D341Med (cell line): ENCODE results near the gene ICE2.

Experiments used
- DNase-seq: peaks from one replicate; pipeline ENCODE4 v3.0.0; 2012; ENCODE audit warnings: low spot score

The ICE2 gene, protein sequence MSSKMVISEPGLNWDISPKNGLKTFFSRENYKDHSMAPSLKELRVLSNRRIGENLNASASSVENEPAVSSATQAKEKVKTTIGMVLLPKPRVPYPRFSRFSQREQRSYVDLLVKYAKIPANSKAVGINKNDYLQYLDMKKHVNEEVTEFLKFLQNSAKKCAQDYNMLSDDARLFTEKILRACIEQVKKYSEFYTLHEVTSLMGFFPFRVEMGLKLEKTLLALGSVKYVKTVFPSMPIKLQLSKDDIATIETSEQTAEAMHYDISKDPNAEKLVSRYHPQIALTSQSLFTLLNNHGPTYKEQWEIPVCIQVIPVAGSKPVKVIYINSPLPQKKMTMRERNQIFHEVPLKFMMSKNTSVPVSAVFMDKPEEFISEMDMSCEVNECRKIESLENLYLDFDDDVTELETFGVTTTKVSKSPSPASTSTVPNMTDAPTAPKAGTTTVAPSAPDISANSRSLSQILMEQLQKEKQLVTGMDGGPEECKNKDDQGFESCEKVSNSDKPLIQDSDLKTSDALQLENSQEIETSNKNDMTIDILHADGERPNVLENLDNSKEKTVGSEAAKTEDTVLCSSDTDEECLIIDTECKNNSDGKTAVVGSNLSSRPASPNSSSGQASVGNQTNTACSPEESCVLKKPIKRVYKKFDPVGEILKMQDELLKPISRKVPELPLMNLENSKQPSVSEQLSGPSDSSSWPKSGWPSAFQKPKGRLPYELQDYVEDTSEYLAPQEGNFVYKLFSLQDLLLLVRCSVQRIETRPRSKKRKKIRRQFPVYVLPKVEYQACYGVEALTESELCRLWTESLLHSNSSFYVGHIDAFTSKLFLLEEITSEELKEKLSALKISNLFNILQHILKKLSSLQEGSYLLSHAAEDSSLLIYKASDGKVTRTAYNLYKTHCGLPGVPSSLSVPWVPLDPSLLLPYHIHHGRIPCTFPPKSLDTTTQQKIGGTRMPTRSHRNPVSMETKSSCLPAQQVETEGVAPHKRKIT

DNA sequence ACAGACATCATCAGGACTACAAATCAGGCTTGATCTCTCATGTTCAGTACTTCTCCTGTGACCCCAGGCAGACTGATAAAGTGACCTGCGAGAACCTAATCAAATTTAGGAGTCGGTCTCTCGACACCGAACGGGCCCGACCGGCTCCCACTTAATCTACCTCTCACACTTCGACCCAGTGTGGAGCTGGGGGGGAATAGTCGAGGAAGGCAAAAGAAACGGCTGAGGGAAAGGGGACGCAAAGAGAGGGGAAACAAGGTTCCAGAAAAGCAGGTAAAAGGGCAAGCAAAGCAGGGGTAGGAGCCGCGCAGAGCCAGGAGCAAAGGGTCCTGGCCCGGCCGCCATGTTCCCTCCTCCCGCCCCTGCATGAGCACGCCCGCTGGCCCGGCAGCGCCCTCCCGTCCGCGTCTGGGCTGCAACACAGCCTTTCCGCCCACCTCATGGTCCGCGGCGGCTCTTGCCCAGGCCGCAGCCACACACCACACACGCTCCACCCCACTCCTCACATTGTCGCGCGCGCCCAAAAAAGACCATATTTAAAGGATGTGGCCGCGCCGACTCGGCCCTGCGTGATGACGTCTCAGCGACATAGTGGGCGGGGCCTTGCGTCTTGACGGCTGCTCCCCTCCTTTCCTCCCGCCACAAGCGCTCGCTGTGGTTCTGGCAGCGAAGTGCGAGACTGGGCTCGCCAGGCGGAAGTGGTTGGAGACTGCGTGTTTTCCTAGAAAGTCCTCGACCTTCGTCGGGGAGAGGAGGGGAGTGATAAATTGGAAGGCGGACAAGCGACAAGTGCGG is at the start of gene ICE2:
ICE2 (minus strand) TSS at position 577 of the 795 bp plus-strand sequence. CDS start 1,165 bp downstream, outside the sequence.
- DNase-seq: peak; percentile 96

DNA sequence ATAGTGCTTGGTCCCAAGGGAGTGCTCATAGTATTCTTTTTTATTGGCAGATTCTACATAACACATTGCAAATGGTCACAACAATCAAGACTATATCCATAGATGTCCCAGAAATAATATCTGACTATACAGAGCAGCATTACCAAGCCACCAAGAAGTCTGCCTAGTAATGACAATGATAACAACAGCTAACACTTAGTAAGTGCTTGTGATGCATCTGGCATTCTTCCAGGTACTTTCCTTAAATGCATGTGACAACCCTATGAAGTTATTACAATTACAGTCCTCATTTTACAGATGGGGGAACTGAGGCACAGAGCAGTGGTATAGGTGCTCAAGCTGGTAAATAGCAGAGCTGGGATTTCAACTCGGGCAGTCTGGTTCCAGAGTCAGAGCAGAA is 49.6 kb upstream of the ICE2 start:
- DNase-seq: no peak

DNA sequence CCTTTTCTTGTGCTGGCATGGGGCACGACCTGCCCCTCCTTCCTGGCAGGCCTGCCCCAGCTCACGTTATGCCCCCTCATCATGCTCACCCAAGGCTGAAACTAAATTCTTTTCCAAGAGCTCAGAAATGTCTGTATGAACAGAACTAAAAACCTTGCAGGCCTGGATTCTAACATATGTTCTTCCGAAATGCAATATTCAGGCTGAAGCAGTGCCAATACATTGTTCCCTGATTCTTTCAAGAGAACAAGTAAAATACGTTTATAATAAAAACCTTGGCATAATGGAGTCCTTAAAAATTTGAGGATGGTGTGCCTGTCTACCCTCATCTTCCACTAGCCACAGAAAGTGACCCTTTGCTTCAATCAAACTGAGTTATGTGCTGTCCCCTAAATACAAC is 48.5 kb upstream of the ICE2 start:
- no peak for DNase-seq

DNA sequence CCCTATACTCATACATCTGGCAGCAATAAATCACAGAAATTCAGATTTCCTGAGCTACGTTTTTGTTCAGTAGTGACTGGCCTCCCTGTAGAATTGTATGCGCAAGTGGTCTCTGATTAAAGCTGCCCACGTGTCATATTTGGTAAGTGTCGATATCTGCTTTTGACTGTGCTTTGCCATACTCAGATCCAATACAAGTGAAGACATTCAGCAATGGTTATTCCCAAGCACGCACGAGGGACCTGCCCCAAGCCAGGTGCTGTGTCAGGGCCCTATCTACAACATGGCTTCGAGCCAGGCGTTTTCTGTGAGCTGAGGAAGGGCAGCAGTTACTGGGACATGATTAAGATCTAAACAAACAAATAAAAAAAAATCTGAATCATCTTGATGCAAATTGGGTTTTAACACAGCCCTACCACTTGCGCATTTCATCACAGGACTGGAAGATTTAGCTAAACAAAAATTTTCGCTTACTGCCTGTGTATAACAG is 47.2 kb upstream of the ICE2 start:
- DNase-seq: no peak

DNA sequence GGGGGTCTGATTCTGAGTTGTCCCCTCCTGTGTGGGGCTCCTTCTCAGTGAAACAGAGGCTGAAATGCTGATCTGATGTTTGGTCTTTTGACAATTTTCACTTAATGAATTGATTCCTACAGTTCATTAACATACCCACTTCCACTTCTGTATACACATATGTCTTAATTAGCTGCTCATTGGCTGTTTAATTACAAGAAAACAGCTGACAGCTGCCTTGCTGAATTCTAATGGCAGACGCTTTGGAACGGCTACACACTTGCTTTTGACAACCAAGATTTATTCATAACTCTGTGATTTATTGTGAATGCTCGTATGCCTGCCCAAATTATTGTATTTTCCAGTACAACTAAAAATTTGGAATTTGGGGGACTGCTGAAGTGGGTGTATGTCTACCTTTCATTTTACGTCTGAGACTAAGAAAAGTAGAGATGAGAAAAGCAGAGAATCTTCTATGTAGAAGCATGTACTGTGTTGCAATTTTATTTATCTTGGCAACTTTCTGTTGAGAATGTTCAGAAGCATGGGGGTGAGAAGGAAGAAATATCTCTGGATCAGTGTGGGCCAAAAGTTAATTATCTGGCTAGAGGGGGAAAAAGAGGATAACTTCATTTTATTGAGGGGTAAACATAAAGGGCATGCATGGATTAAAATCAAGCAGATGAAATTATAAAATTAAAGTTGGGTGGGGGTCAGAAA is 46.5 kb upstream of the ICE2 start:
- no peak for DNase-seq

DNA sequence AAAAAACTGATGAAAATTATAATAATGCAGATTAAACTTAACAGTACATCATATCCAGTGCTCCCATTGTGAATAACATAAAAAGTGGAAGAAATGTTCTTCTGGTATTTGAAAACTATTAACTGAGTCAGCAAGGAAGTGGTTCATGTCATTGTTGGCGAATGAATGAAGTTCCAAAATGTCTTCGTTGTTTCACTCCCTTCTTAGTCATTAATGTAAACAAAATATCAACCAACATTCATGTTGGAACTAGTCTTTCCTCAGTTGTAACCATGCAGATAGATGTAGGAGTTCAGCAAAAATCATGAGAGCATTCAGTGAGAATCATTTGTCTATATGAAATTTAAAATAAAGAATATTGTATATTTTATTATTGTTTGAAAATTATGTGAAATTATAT is 44.1 kb upstream of the ICE2 start:
- no peak for DNase-seq

DNA sequence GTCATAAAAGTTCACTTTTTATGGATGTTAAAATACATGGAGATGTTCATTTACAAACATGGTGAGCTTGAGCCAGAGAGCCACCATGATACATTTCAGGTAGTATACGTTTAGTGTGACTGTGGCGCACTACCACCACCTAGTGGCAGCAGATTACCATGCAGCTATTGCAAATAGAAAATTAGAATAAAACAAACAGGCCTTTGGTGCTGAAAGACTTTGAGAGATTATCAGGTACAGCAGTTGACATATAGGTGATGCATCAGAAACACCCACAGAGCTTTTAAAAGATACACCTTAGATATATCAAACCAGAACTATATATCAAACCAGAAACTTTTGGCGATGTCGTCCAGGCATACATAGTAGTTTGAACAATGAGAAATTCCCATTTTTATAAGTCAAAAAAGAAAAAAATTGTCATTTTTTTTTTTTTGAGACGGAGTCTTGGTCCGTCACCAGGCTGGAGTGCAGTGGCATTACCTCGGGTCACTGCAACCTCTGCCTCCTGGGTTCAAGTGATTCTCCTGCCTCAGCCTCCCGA is 42.0 kb upstream of the ICE2 start:
- DNase-seq: peak; percentile 64

DNA sequence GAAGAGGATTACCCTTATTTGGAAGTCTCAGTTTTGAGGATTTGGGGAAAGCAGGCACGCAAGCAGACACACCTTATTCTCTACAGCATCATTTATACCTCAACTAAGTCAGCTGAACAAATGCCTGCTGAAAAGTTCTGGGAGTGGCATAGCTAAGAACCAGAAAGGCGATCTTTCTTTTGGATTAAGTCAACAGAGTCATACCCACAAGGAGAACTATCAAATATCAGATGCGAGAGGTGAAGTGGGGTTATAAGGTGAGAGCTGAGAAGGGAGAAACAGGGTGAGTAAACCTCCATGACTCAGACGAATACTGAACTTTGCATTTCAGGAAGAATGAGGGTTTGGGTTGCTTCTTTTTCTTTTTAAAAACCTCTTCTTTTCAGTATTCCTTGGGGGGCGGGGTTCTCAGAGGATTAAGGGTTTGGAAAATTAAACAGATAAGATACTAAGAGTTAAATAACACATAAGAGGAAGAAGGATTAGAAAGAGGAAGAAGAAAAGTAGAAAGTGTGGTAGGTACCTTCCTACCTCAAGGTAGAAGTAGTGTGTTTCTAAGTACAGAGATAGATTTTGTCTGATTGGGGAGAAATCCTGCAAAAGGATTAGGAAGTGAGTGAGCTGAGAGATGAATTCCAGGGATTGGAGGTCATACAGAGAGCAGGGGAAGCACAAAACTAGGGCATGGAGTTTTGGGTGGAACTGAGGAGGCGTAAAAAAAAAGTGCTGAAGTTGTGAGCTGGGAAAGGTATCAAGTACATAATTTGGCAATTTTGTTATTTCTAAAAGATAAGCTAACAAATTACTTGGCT is 41.3 kb upstream of the ICE2 start:
- DNase-seq: no peak

DNA sequence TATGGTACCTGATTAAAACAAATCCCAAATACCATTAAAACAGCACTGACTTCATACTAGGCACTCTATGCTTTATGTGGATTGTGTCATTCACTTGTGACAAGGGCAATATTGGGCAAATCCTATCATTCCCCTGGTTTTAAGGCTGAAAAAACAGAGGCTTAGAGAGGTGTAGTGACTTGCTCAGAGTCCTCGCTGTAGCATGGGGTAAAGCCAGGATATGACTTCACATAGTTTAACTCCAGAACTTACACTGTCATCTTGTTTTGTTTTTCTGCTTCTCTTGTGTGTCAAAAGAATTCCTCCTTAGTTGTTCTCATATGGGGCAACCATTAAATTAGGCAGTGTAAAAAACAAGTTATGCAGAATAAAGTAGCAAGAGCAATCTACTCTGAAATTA is 40.3 kb upstream of the ICE2 start:
- no peak for DNase-seq

DNA sequence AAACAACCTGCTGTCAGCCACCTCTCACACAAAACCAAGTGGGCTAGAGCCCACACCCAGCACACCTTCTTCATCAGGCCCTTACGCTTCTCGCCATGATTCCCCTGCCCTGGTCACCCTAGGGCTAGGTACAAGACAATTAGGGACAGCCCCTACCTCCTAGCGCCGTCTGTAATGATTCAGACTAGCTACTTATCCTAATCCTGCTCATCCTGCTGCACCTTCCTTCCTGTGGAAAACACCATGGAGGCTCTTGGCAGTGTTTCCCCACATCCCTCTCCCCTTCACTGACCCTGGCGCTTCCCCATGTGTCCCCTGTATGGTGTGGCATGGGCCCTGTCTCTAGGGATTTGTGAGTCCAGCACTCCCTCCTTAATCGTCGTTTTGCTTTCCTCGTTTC is 39.6 kb upstream of the ICE2 start:
- peak; percentile 39 for DNase-seq

DNA sequence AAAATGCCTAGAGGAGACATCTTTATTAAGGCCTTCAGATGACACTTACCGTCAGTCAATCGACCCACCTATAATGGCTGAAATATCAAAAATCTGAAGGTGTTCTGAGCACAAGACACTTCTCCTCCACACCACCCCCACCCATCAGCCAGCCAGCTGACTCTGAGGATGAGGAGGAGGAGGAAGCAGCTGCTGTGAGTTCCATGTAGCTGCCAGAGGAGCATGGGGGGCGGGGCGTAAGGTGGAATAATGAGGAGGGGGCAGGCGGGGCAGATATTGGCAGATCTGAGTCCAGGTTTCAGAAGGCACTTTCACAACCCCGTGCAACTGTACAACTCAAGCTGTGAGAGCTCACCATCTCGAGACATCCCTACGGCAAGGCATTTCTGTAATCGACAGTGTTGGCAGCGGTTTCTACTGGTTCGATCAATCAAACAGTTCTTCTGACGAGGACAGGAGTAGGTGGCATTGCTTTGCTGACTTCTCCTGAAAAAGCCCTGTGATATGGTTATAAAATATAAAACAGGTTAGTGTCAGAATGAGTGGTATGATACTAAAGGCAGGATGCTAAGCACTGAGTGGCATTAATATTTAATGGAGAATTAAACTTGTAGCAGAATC is 35.4 kb upstream of the ICE2 start:
- DNase-seq: no peak

DNA sequence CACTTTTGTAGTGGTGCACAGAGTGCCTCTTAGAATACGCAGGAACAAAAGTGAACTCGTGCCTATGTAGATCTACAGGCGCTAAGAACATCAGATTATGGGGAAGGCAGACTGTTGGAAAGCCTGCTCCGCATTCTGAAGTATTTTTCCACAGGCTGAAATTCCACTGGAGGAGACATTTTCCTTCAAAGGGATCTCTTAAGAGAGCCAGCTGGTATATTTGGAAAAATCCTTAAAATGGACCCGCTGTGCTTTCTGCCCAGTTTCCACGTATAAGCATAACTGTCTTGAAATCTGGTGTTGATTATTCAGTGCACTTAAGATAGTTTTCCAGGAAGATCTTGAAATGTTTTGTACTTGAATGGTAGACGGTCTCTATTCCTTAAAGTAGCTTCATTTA is 34.7 kb upstream of the ICE2 start:
- no peak for DNase-seq

DNA sequence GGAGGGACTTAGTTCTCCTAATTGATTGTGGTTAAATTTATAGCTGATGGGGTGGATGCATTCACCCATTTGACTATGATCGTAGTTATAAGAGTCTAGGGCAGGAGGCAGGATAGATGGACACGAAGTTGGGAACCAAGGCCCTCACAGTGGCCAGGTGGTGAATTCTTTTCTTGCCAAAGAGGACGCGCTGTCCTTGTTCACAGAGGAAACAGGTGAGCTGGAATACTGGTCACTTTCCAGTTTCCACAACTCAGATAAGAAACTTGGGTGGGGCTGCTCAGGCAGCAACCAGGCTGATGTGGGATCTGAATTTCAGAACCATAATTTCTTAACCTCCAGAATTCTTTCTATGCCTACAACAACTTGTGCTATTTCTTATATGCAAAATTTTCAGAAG is 34.0 kb upstream of the ICE2 start:
- DNase-seq: no peak

DNA sequence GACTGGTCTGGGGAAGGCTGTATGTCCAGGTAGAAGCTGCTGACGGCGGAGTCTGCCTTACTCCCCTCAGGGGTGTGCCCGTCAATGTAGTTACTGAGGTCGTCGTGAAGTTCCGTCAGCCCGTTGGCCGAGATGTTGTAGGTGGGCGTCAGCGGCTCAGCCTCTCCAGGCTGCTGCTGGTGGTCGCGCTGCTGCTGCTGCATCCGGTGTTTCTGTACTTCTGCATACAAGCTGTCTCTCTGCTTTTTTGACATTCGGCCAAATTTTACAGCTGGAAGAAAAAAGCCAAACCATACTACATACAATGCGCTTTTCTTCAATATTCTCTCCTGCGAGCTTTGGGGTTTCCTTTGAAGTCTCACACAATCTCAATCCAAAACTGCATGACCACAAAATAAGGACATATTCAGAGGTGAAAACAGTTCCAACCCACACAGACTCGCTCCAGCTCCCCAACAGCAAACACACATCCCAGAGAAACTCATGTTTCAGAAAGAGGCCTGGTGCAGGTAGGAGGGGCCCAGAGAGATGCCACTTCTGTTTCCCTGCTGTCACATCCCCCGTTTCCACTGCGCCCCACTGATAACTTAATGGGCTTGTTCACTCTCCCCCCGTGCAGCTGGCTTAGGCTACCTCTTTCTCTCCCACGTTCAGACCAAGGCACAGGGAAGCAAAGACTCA is 32.5 kb upstream of the ICE2 start:
- no peak for DNase-seq

DNA sequence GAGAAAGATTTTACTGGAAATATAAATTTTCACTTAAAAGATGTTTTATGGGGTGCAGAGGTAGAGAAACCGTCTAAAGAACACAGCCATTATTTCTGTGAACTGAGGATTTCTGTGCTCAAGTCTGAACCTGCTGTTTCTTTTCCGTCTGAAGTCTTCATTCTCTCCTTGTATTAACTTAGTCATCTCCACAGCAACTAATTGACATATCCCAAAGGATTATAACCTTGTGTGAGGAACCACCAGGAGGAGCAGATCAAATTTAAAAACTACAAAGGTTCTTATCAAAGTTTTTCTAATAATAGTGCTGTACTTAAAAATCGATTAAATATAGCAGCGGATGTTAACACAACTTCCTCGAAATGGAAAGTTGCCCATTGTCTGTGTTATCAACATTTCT is 31.1 kb upstream of the ICE2 start:
- no peak for DNase-seq

DNA sequence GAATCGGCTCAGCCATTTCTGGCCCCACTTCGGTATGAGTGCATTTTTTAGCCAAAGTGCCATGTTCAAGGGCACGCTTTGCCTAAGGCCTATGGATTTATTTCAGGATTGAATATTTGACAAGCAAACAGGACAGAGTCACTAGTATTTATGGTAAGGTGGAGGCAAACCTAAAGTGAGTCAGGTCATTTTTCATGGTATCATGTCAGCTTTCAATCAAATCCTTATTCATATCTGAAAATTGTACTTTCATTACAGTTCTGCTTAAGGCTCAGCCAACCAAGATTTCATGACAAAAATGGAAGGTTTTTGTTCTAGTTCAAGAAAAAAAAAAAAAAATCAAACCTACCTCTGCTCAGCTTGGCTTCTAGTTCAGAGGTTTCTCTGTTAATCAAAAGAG is 30.5 kb upstream of the ICE2 start:
- DNase-seq: no peak

DNA sequence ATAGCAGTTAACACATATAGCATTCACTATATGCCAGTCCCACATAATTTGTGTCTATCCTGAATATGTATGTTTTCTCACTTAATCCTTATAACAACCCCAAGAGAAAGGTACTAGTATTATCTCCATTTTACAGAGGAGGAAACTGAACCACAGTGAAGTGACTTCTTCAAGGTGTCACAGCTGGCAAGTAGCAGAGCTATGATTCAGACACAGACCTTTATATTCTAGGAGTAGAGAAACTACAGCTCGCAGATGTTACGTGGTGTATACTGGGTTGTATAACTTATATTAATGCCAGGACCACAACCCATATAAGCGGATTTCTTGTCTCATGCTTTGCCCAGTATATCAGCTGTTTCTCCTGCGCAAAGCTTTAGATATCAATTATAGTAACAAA is 29.5 kb upstream of the ICE2 start:
- DNase-seq: no peak

DNA sequence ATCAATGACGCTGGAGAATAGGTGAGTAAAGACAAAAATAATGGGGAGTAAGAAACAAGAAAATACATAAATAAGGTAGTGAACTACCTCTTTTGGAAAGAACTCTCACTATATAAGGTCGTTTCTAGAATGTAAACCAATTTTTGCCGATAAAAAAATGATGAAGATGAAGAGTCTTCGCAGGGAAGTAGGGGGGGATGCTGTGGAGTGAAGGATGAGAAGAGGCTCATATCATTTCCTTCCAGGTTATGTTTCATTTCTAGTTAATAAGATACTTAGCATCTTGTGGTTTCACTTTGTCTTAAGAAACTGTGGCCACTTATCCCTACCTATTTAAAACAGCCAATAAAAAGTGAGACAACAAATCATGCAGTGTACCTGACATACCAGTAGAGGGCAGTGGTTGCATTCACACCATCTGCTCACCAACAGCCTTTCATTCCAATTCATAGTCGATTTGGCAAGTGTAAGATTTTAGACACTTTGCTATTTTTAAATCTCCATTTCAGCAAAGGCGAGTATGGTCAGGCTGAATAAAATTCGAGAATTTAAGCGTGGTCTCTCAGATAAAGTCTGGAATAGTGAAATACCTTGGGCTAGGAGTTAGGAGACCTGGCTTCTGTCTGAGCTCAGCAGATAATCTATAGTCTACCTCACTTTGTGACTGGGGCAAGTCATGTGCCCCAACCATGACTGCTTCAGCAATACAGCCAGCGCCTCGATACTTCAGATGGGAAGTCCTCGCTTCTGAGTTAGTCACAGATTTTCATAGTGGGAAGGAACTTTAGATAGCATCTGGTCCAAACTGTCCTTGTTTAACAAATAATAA is 28.9 kb upstream of the ICE2 start:
- DNase-seq: peak; percentile 64
